CD14-positive monocyte (primary cell): ENCODE results near the gene ACP5. TPM values are rescaled to one million over a fixed set of nuclear protein-coding genes. Genes with fewer than 3 reads are reported as not detected.
"Not testable (repeated sequence)": the region's sequence is repeated elsewhere in the genome, so short reads cannot be mapped to it uniquely, and the experiment has no call there.

ENCODE experiments used
- DNase-seq, 3 donors: peaks; one replicate each; pipeline ENCODE4 v3.0.0-alpha.2; 2011 to 2022
- H2AFZ ChIP-seq: 2 replicates; pipeline ENCODE4 v1.6.0; 2012; ENCODE audit warnings: mild to moderate bottlenecking, low read depth, low read length, inconsistent platforms; ENCODE audit not compliant: insufficient read depth, poor library complexity, severe bottlenecking
- H3K27ac ChIP-seq, 2 donors: 1 replicate in 1 of 2; 2 replicates in 1 of 2; pipeline ENCODE4 v1.5.1; 2012 to 2013; ENCODE audit warnings: low read length in 2 of 2, control low read depth in 1 of 2, inconsistent platforms in 1 of 2, low read depth in 1 of 2, mild to moderate bottlenecking in 1 of 2
- H3K27me3 ChIP-seq, 2 donors: one replicate each; pipeline versions ENCODE4 v1.6.0 to v1.6.1; 2011 to 2013; ENCODE audit warnings: low read length in 2 of 2; ENCODE audit not compliant: control insufficient read depth in 2 of 2, insufficient read depth in 2 of 2
- H3K36me3 ChIP-seq, 2 donors: replicated peaks in 1 of 2; 1 replicate in 1 of 2; 2 replicates in 1 of 2; pipeline versions ENCODE4 v1.5.1 to v1.6.1; 2012 to 2013; ENCODE audit warnings: low read length in 2 of 2, control low read depth in 1 of 2, inconsistent platforms in 1 of 2, mild to moderate bottlenecking in 1 of 2; ENCODE audit not compliant: insufficient read depth in 2 of 2, control insufficient read depth in 1 of 2
- H3K4me1 ChIP-seq, 2 donors: 1 replicate in 1 of 2; 2 replicates in 1 of 2; pipeline versions ENCODE4 v1.5.1 to v1.6.1; 2012 to 2013; ENCODE audit warnings: low read length in 2 of 2, control low read depth in 1 of 2, inconsistent platforms in 1 of 2, mild to moderate bottlenecking in 1 of 2, moderate library complexity in 1 of 2; ENCODE audit not compliant: insufficient read depth in 2 of 2, control insufficient read depth in 1 of 2
- H3K4me2 ChIP-seq: replicated peaks from 2 replicates; pipeline ENCODE3; 2012; ENCODE audit warnings: low read length, moderate library complexity, mild to moderate bottlenecking; ENCODE audit not compliant: poor library complexity, severe bottlenecking; ENCODE audit errors: extremely low read depth
- H3K4me3 ChIP-seq, 3 experiments: fragments of 200-600 bp in 1 of 3; sonication (generic) in 1 of 3; replicated peaks in 1 of 3; 1 replicate in 2 of 3; 2 replicates in 1 of 3; pipeline ENCODE4 v1.5.1; 2011 to 2013; ENCODE audit warnings: low read length in 3 of 3, mild to moderate bottlenecking in 3 of 3, control low read depth in 2 of 3, low read depth in 2 of 3, inconsistent platforms in 1 of 3, moderate library complexity in 1 of 3
- H3K79me2 ChIP-seq: 2 replicates; pipeline ENCODE4 v1.6.0; 2012; ENCODE audit warnings: mild to moderate bottlenecking, control low read depth, inconsistent platforms, low read length, moderate library complexity; ENCODE audit not compliant: insufficient read depth
- H3K9ac ChIP-seq: 2 replicates; pipeline ENCODE4 v1.6.0; 2017; ENCODE audit warnings: low read length, mild to moderate bottlenecking; ENCODE audit not compliant: insufficient read depth, poor library complexity, severe bottlenecking
- H3K9me3 ChIP-seq, 2 donors: replicated peaks in 1 of 2; 1 replicate in 1 of 2; 2 replicates in 1 of 2; pipeline versions ENCODE4 v1.5.1 to v1.6.1; 2012 to 2013; ENCODE audit warnings: low read length in 2 of 2, control low read depth in 1 of 2; ENCODE audit not compliant: control insufficient read depth in 1 of 2, insufficient read depth in 1 of 2
- H4K20me1 ChIP-seq: 2 replicates; pipeline ENCODE4 v1.6.0; 2012; ENCODE audit warnings: mild to moderate bottlenecking, low read length, control low read depth, moderate library complexity; ENCODE audit not compliant: insufficient read depth
- H3K27ac Mint-ChIP-seq, 7 donors: one replicate each; pipeline ENCODE4 v1.8.0; 2020; ENCODE audit warnings: mild to moderate bottlenecking in 7 of 7, mixed read lengths in 7 of 7, moderate library complexity in 6 of 7, inconsistent platforms in 2 of 7
- H3K27me3 Mint-ChIP-seq, 3 donors: one replicate each; pipeline ENCODE4 v1.8.0; 2021 to 2022; ENCODE audit warnings: low read depth in 3 of 3, mild to moderate bottlenecking in 3 of 3, mixed read lengths in 3 of 3, moderate library complexity in 3 of 3, inconsistent platforms in 1 of 3
- H3K36me3 Mint-ChIP-seq, 2 donors: one replicate each; pipeline ENCODE4 v1.8.0; 2020; ENCODE audit warnings: mixed read lengths in 2 of 2, inconsistent platforms in 1 of 2, mild to moderate bottlenecking in 1 of 2
- H3K4me1 Mint-ChIP-seq: one replicate; pipeline ENCODE4 v1.8.0; 2020; ENCODE audit warnings: mild to moderate bottlenecking, mixed read lengths
- H3K4me3 Mint-ChIP-seq, 2 donors: one replicate each; pipeline ENCODE4 v1.8.0; 2020; ENCODE audit warnings: mild to moderate bottlenecking in 2 of 2, mixed read lengths in 2 of 2, moderate library complexity in 1 of 2
- H3K9me3 Mint-ChIP-seq, 7 donors: one replicate each; pipeline ENCODE4 v1.8.0; 2020 to 2022; ENCODE audit warnings: mixed read lengths in 7 of 7, mild to moderate bottlenecking in 6 of 7, moderate library complexity in 6 of 7, inconsistent platforms in 2 of 7
- CTCF ChIP-seq: fragments of 200-600 bp; IDR thresholded peaks from one replicate; pipeline ENCODE4 v1.8.0; 2022; ENCODE audit warnings: antibody characterized with exemption, mild to moderate bottlenecking
- WGBS: methylation state at CpG from one replicate; pipeline ENCODE4 v1.1.5; 2013; ENCODE audit warnings: missing lambda C conversion rate; ENCODE audit not compliant: insufficient coverage; 5-methylcytosine and 5-hydroxymethylcytosine counted together
- intact Hi-C, 2 donors: fragments of 100-400 bp; cut with micrococcal nuclease; formaldehyde crosslinking; loops; one replicate each; pipeline versions ENCODE4 v1.15.0 to v1.15.1; 2023
- polyA plus RNA-seq, 3 donors: library from polyadenylated mRNA; depleted of rRNA in 1 of 3; unstranded in 2 of 3; stranded (reverse) in 1 of 3; fragments of 300-500 nt in 2 of 3; fragments of >200 nt in 1 of 3; fragmentation: Illumina TruSeq in 2 of 3; gene quantifications; 1 replicate in 2 of 3; 2 replicates in 1 of 3; pipeline ENCODE4 v1.2.3, GENCODE V29; 2012 to 2021

Gene ACP5
- polyA plus RNA-seq, 3 donors: 20.1 to 58.2 (median 31.2) TPM

- no CpG with 5 or more reads among the region's 6 CpGs for WGBS
- H3K27me3 ChIP-seq, H3K9ac ChIP-seq, H3K4me3 ChIP-seq, DNase-seq, H3K27me3 Mint-ChIP-seq, H3K36me3 Mint-ChIP-seq, H3K79me2 ChIP-seq, H3K4me2 ChIP-seq, H3K36me3 ChIP-seq, H4K20me1 ChIP-seq, H3K9me3 ChIP-seq, H3K27ac ChIP-seq, H2AFZ ChIP-seq, H3K4me3 Mint-ChIP-seq, H3K9me3 Mint-ChIP-seq: not testable (repeated sequence)
- peaks cover 39 to 56% of the 10 kb centered on the region in 2 donors for H3K4me1 ChIP-seq
- peaks cover 60% of the 10 kb centered on the region for H3K4me1 Mint-ChIP-seq
- intact Hi-C loops: loop anchor here in 1 of 2 donors (10.0 kb wide), 3 partner anchors 239 to 1139 kb away; partner anchors contain the start of genes PDE4A and TSPAN16
- peak overlapping the region in 4 of 7 donors; percentile 25 to 78 (median 51) for H3K27ac Mint-ChIP-seq
Observed at GRCh38 chr19:11564082-11564807, 13.2 kb downstream of the ACP5 start.

- H3K27ac Mint-ChIP-seq: peak overlapping the region in 4 of 7 donors; percentile 66 to 72 (median 69)
- no peaks in the 10 kb centered on the region for H3K9me3 Mint-ChIP-seq
- H3K27ac ChIP-seq: no peak overlapping the region
- H3K4me3 Mint-ChIP-seq: no peak overlapping the region
- peaks cover 58% of the 10 kb centered on the region for H3K4me1 Mint-ChIP-seq
- H3K9ac ChIP-seq: no peak overlapping the region
- H3K4me2 ChIP-seq: no peak overlapping the region
- H3K4me1 ChIP-seq: peaks cover 38 to 53% of the 10 kb centered on the region in 2 donors
- intact Hi-C loops: loop anchor here in 1 of 2 donors (10.0 kb wide), 3 partner anchors 239 to 1139 kb away; partner anchors contain the start of genes PDE4A and TSPAN16
- H3K27me3 Mint-ChIP-seq: peaks cover 0 to 2% (median 0%) of the 10 kb centered on the region in 3 donors
- H3K4me3 ChIP-seq: no peak overlapping the region
- no peaks in the 10 kb centered on the region for H3K27me3 ChIP-seq
- H3K9me3 ChIP-seq: no peaks in the 10 kb centered on the region
- TF ChIP-seq CTCF: no peak
- H3K36me3 ChIP-seq: no peaks in the 10 kb centered on the region
- 81% methylated on average over 8 of the region's 8 CpGs for WGBS
- peaks cover 0 to 2% of the 10 kb centered on the region in 2 donors for H3K36me3 Mint-ChIP-seq
- H3K79me2 ChIP-seq: peaks cover 4% of the 10 kb centered on the region
- peaks cover 1% of the 10 kb centered on the region for H4K20me1 ChIP-seq
- DNase-seq: no peak
- no peak overlapping the region for H2AFZ ChIP-seq
Observed at GRCh38 chr19:11563532-11563931, 13.9 kb downstream of the ACP5 start.
